IMR-90 (cell line): Measurements from ENCODE around the gene COL19A1.

Experiments
- CTCF ChIP-seq: conservative IDR thresholded peaks from 2 replicates; pipeline ENCODE4 v1.5.1; 2012; ENCODE audit warnings: mild to moderate bottlenecking, low read depth, low read length, improper control_type of control experiment
- POLR2A ChIP-seq: IDR thresholded peaks from 2 replicates; pipeline ENCODE4 v1.6.1; 2012; ENCODE audit warnings: mild to moderate bottlenecking, low read depth, low read length
- RAD21 ChIP-seq: IDR thresholded peaks from 2 replicates; pipeline ENCODE4 v1.6.1; 2012; ENCODE audit warnings: low read length, improper control_type of control experiment
- RFX5 ChIP-seq: IDR thresholded peaks from 2 replicates; pipeline ENCODE4 v1.8.0; 2012; ENCODE audit warnings: low read depth, mild to moderate bottlenecking, low read length, moderate library complexity
- USF2 ChIP-seq: fragments of 150-350 bp; IDR thresholded peaks from 2 replicates; pipeline ENCODE4 v1.6.1; 2017; ENCODE audit warnings: mild to moderate bottlenecking, antibody characterized with exemption, low read length, low read depth

GRCh38 chr6:70175770-70176169 is 309.4 kb downstream of the COL19A1 start:
- TF ChIP-seq CTCF (no peak), POLR2A (no peak), RFX5 (no peak), USF2 (no peak), RAD21 (no peak)
